Left kidney (tissue), 8 donors: ENCODE measurements around the gene CALML3. TPM values are rescaled to one million over a fixed set of nuclear protein-coding genes. Genes with fewer than 3 reads are reported as not detected.
"Not testable (repeated sequence)": the region's sequence is repeated elsewhere in the genome, so short reads cannot be mapped to it uniquely, and the experiment has no call there.

Experiments used
- DNase-seq: peaks from one replicate; pipeline ENCODE4 v3.0.0-alpha.2; 2013
- long read RNA-seq, 8 donors: transcript quantifications; one replicate each; lab custom pipeline, GENCODE V29; 2026
- polyA plus RNA-seq: library from polyadenylated mRNA; unstranded; fragments of 120-200 nt; gene quantifications from one replicate; pipeline ENCODE4 v1.2.1, GENCODE V29; 2013; ENCODE audit not compliant: insufficient read length

The CALML3 gene
- not detected for polyA plus RNA-seq
- long read RNA-seq, donor 1 = 0 reads
- long read RNA-seq, donor 2 = 0 reads
- long read RNA-seq, donor 3, partial matches to known transcripts = 0 of 1 reads
- long read RNA-seq, donor 3, other reads (novel, unspliced or antisense) = 0 of 1 reads
- long read RNA-seq, donor 4 = 0 reads
- long read RNA-seq, donor 5 = 0 reads
- long read RNA-seq, donor 6 = 0 reads
- long read RNA-seq, donor 7, partial matches to known transcripts = 0 of 1 reads
- long read RNA-seq, donor 7, other reads (novel, unspliced or antisense) = 0 of 1 reads
- long read RNA-seq, donor 8, partial matches to known transcripts = 0 of 1 reads
- long read RNA-seq, donor 8, other reads (novel, unspliced or antisense) = 0 of 1 reads

- DNase-seq = no peak
Observed at GRCh38 chr10:5524641-5525560, at the start of gene CALML3. CALML3 (plus strand) TSS chr10:5524961; CDS start chr10:5525086, 125 bp downstream.

- DNase-seq = not testable (repeated sequence)
Observed at GRCh38 chr10:5475088-5475487, 49.7 kb upstream of the CALML3 start.

- DNase-seq = not testable (repeated sequence)
Observed at GRCh38 chr10:5475974-5476807, 48.6 kb upstream of the CALML3 start.

GRCh38 chr10:5476918-5477525 is 47.7 kb upstream of the CALML3 start:
- no peak for DNase-seq

- no peak for DNase-seq
Observed at GRCh38 chr10:5477948-5478693, 46.6 kb upstream of the CALML3 start.

- no peak for DNase-seq
Observed at GRCh38 chr10:5478694-5479305, 46.0 kb upstream of the CALML3 start.

- DNase-seq = no peak
Observed at GRCh38 chr10:5479481-5480161, 45.1 kb upstream of the CALML3 start.

- no peak for DNase-seq
Observed at GRCh38 chr10:5480162-5480941, 44.4 kb upstream of the CALML3 start.

GRCh38 chr10:5481121-5481520 is 43.6 kb upstream of the CALML3 start:
- no peak for DNase-seq

GRCh38 chr10:5482016-5482415 is 42.7 kb upstream of the CALML3 start:
- no peak for DNase-seq

GRCh38 chr10:5484205-5484604 is 40.6 kb upstream of the CALML3 start:
- no peak for DNase-seq

- no peak for DNase-seq
Observed at GRCh38 chr10:5485290-5485689, 39.5 kb upstream of the CALML3 start.

- DNase-seq = no peak
Observed at GRCh38 chr10:5485948-5486852, 38.6 kb upstream of the CALML3 start.

- DNase-seq = no peak
Observed at GRCh38 chr10:5486853-5487235, 37.9 kb upstream of the CALML3 start.

GRCh38 chr10:5488272-5489161 is 36.2 kb upstream of the CALML3 start:
- no peak for DNase-seq

GRCh38 chr10:5490032-5490431 is 34.7 kb upstream of the CALML3 start:
- DNase-seq = no peak
